Osteocyte (in vitro differentiated cells): ENCODE results near the gene KCNQ5. TPM values are rescaled to one million over a fixed set of nuclear protein-coding genes. Genes with fewer than 3 reads are reported as not detected.

Experiments used
- DNase-seq: peaks from one replicate; pipeline ENCODE4 v3.0.0; 2021; ENCODE audit warnings: mixed read lengths; ENCODE audit not compliant: unreplicated experiment; ENCODE audit errors: extremely low spot score
- H3K27ac Mint-ChIP-seq: one replicate; pipeline ENCODE4 v1.8.0; 2021; ENCODE audit warnings: mild to moderate bottlenecking, mixed read lengths; ENCODE audit not compliant: unreplicated experiment
- H3K27me3 Mint-ChIP-seq: one replicate; pipeline ENCODE4 v1.8.0; 2021; ENCODE audit warnings: mixed read lengths; ENCODE audit not compliant: unreplicated experiment
- H3K36me3 Mint-ChIP-seq: one replicate; pipeline ENCODE4 v1.8.0; 2021; ENCODE audit warnings: mixed read lengths; ENCODE audit not compliant: unreplicated experiment
- H3K4me1 Mint-ChIP-seq: one replicate; pipeline ENCODE4 v1.8.0; 2021; ENCODE audit warnings: mixed read lengths; ENCODE audit not compliant: unreplicated experiment
- H3K4me3 Mint-ChIP-seq: one replicate; pipeline ENCODE4 v1.8.0; 2021; ENCODE audit warnings: mild to moderate bottlenecking, moderate library complexity, mixed read lengths; ENCODE audit not compliant: unreplicated experiment
- H3K9me3 Mint-ChIP-seq: one replicate; pipeline ENCODE4 v1.8.0; 2021; ENCODE audit warnings: mixed read lengths; ENCODE audit not compliant: unreplicated experiment
- CTCF ChIP-seq: fragments of 200-600 bp; sonication (generic); IDR thresholded peaks from 2 replicates; pipeline ENCODE4 v1.5.0; 2021; ENCODE audit warnings: antibody characterized with exemption, mild to moderate bottlenecking, moderate library complexity
- total RNA-seq: library from RNA; stranded (reverse); gene quantifications from 2 replicates; pipeline ENCODE4 v1.2.1, GENCODE V29; 2021

Gene KCNQ5
- total RNA-seq, 1 donor from 2014 or later = 7.2 TPM

GRCh38 chr6:72715119-72715518, 93.3 kb downstream of the KCNQ5 start:
- no peak overlapping the region for H3K4me3 Mint-ChIP-seq
- peaks cover 27% of the 10 kb centered on the region for H3K4me1 Mint-ChIP-seq
- no peak for DNase-seq
- no peak overlapping the region for H3K27ac Mint-ChIP-seq
- no peaks in the 10 kb centered on the region for H3K27me3 Mint-ChIP-seq
- H3K36me3 Mint-ChIP-seq = peaks cover 6% of the 10 kb centered on the region
- TF ChIP-seq CTCF = no peak
- H3K9me3 Mint-ChIP-seq = peaks cover 10% of the 10 kb centered on the region

GRCh38 chr6:72716916-72717315, 95.1 kb downstream of the KCNQ5 start:
- no peaks in the 10 kb centered on the region for H3K9me3 Mint-ChIP-seq
- no peak overlapping the region for H3K4me3 Mint-ChIP-seq
- TF ChIP-seq CTCF = no peak

GRCh38 chr6:72720464-72720863, 98.6 kb downstream of the KCNQ5 start:
- Mint-ChIP-seq H3K27me3 (no peaks in the 10 kb centered on the region), H3K36me3 (no peaks in the 10 kb centered on the region), H3K4me1 (peaks cover 21% of the 10 kb centered on the region), H3K9me3 (no peaks in the 10 kb centered on the region), H3K27ac (peak overlapping the region; percentile 71), H3K4me3 (no peak overlapping the region)
- DNase-seq = no peak
- TF ChIP-seq CTCF = no peak

More at GRCh38 chr6:72716916-72717315, 95.1 kb downstream of the KCNQ5 start:
- H3K4me1 Mint-ChIP-seq = peaks cover 31% of the 10 kb centered on the region
- no peaks in the 10 kb centered on the region for H3K36me3 Mint-ChIP-seq
- H3K27me3 Mint-ChIP-seq = no peaks in the 10 kb centered on the region
- DNase-seq = no peak
- no peak overlapping the region for H3K27ac Mint-ChIP-seq

GRCh38 chr6:72721346-72721745, 99.5 kb downstream of the KCNQ5 start:
- DNase-seq = no peak
- Mint-ChIP-seq H3K27me3 (no peaks in the 10 kb centered on the region), H3K4me1 (peaks cover 21% of the 10 kb centered on the region), H3K27ac (no peak overlapping the region), H3K4me3 (no peak overlapping the region), H3K36me3 (no peaks in the 10 kb centered on the region), H3K9me3 (no peaks in the 10 kb centered on the region)
- no peak for TF ChIP-seq CTCF

- no peak overlapping the region for H3K4me3 Mint-ChIP-seq
- H3K9me3 Mint-ChIP-seq = no peaks in the 10 kb centered on the region
- H3K4me1 Mint-ChIP-seq = peaks cover 12% of the 10 kb centered on the region
- no peak for TF ChIP-seq CTCF
- DNase-seq = no peak
- H3K27ac Mint-ChIP-seq = no peak overlapping the region
- H3K27me3 Mint-ChIP-seq = no peaks in the 10 kb centered on the region
- H3K36me3 Mint-ChIP-seq = no peaks in the 10 kb centered on the region
Observed at GRCh38 chr6:72724545-72724944, 102.7 kb downstream of the KCNQ5 start.
